ENCODE results near the gene STAG1. TPM values are rescaled to one million over a fixed set of nuclear protein-coding genes. Genes with fewer than 3 reads are reported as not detected.
A peak's percentile ranks its signal among the peaks of the same experiment; 100 is the strongest.

Gene STAG1
- total RNA-seq, 1 experiment from 2014 or later = 34.6 TPM

DNA sequence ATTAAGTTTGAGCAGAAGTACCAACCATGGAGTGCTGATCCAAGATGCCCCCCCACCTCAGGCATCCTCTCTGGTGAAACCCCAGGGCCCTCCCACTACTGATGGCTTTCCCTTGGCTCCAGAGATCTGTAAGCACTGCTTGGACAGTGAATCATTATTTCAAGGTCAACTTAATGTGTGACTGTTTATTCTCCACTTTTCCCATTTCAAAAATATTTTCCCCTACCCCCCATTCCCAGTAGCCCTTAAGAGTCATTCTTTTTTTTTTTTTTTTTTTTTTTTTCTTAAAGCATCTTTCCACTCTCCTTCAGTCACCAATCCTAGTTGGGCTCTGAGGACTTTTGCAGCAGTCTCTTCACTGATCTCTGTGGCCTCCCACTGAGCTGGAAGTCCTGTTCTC lies 419.4 kb downstream of the STAG1 start:
- H2AFZ ChIP-seq (ENCODE audit: low read length) = no peak overlapping the region
- Mint-ChIP-seq H3K36me3 (ENCODE audit: insufficient read depth in 1 of 3, low read depth in 3 of 3) (peaks cover 14 to 46% (median 45%) of the 10 kb centered on the region in 3 experiments), H3K4me1 (no peaks in the 10 kb centered on the region), H3K27ac (peak overlapping the region in 1 of 3 experiments; percentile 59; a peak in 1 of 7 replicates), H3K9me3 (no peaks in the 10 kb centered on the region), H3K4me3 (no peak overlapping the region), H3K27me3 (ENCODE audit: low read depth) (no peaks in the 10 kb centered on the region)
- no peak overlapping the region for H2BK5ac ChIP-seq (ENCODE audit: insufficient read length, low read length)
- no peak overlapping the region for H3K27ac ChIP-seq (ENCODE audit: insufficient read length, low read depth, low read length)
- H2AK5ac ChIP-seq (ENCODE audit: insufficient read length, low read length) = no peak overlapping the region
- H3K4ac ChIP-seq (ENCODE audit: low read depth, low read length) = no peak overlapping the region
- no peaks in the 10 kb centered on the region for H3K79me1 ChIP-seq (ENCODE audit: insufficient read depth, low read depth, low read length, poor library complexity, severe bottlenecking)
- H2BK12ac ChIP-seq (ENCODE audit: insufficient read length, low read depth, low read length) = no peak overlapping the region
- H3K9me3 ChIP-seq (ENCODE audit: control insufficient read depth, low read depth, low read length) = no peaks in the 10 kb centered on the region
- no peak overlapping the region for H3K4me2 ChIP-seq (ENCODE audit: insufficient read depth, insufficient read length, low read length)
- H4K5ac ChIP-seq (ENCODE audit: insufficient read length, low read depth, low read length) = no peak overlapping the region
- H4K91ac ChIP-seq (ENCODE audit: insufficient read length, low read depth, low read length) = no peak overlapping the region
- no peak overlapping the region for H3K23ac ChIP-seq (ENCODE audit: insufficient read length, low read depth, low read length)
- H4K20me1 ChIP-seq (ENCODE audit: control insufficient read depth, insufficient read depth, insufficient read length) = no peaks in the 10 kb centered on the region
- no peak overlapping the region for H2BK15ac ChIP-seq (ENCODE audit: low read depth, low read length)
- H3K79me2 ChIP-seq (ENCODE audit: insufficient read depth, low read length) = no peaks in the 10 kb centered on the region
- no peak overlapping the region for H3T11ph ChIP-seq (ENCODE audit: low read length)
- H3K18ac ChIP-seq (ENCODE audit: insufficient read length, low read depth, low read length) = no peak overlapping the region
- TF ChIP-seq, protein P1, sequence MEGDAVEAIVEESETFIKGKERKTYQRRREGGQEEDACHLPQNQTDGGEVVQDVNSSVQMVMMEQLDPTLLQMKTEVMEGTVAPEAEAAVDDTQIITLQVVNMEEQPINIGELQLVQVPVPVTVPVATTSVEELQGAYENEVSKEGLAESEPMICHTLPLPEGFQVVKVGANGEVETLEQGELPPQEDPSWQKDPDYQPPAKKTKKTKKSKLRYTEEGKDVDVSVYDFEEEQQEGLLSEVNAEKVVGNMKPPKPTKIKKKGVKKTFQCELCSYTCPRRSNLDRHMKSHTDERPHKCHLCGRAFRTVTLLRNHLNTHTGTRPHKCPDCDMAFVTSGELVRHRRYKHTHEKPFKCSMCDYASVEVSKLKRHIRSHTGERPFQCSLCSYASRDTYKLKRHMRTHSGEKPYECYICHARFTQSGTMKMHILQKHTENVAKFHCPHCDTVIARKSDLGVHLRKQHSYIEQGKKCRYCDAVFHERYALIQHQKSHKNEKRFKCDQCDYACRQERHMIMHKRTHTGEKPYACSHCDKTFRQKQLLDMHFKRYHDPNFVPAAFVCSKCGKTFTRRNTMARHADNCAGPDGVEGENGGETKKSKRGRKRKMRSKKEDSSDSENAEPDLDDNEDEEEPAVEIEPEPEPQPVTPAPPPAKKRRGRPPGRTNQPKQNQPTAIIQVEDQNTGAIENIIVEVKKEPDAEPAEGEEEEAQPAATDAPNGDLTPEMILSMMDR (conservative IDR thresholded peaks at IDR 0.05) = no peak
- no peak overlapping the region for H2BK20ac ChIP-seq (ENCODE audit: low read depth, low read length, poor library complexity, severe bottlenecking)
- H2BK120ac ChIP-seq (ENCODE audit: low read depth, low read length, poor library complexity, severe bottlenecking) = no peak overlapping the region
- H3K4me1 ChIP-seq (ENCODE audit: insufficient read depth, low read length) = no peaks in the 10 kb centered on the region
- no peak for DNase-seq
- H3K27me3 ChIP-seq (ENCODE audit: insufficient read depth, low read length) = no peaks in the 10 kb centered on the region
- no peak overlapping the region for H4K8ac ChIP-seq (replicated peaks; ENCODE audit: insufficient read length, low read depth, low read length)
- no peak overlapping the region for H3K56ac ChIP-seq (ENCODE audit: insufficient read length, low read depth, low read length)
- H3K9ac ChIP-seq (ENCODE audit: extremely low read depth, insufficient read length, low read length) = no peak overlapping the region
- H3K14ac ChIP-seq (ENCODE audit: insufficient read depth, low read length) = no peak overlapping the region
- no peaks in the 10 kb centered on the region for H3K23me2 ChIP-seq (ENCODE audit: insufficient read length, low read depth, low read length, poor library complexity, severe bottlenecking)

Measured in H9 (cell line).